Body of pancreas (tissue), 4 donors: ENCODE data around the gene RAD51C.

ENCODE experiments used
- CTCF ChIP-seq, 7 experiments: fragments of 450-650 bp in 4 of 7; fragments of 200-600 bp in 3 of 7; sonication (generic) in 3 of 7; IDR thresholded peaks; one replicate each; pipeline ENCODE4 v1.5.1; 2016 to 2019; ENCODE audit warnings: antibody characterized with exemption in 7 of 7
- POLR2A ChIP-seq, 3 donors: fragments of 450-650 bp; IDR thresholded peaks; one replicate each; pipeline ENCODE4 v1.6.1; 2016; ENCODE audit warnings: antibody characterized with exemption in 3 of 3, mild to moderate bottlenecking in 2 of 3

- TF ChIP-seq CTCF (IDR thresholded peaks at IDR 0.05) (no peak), POLR2A (IDR thresholded peaks at IDR 0.05) (no peak)
Observed at GRCh38 chr17:58668598-58668935, 23.8 kb upstream of the RAD51C start.
